Medulla oblongata (tissue), 1 donor: ENCODE data around the gene SGMS1.

Experiments
- DNase-seq: peaks from one replicate; pipeline ENCODE4 v3.0.0-alpha.2; 2015; ENCODE audit errors: extremely low spot score

SGMS1 gene

DNA sequence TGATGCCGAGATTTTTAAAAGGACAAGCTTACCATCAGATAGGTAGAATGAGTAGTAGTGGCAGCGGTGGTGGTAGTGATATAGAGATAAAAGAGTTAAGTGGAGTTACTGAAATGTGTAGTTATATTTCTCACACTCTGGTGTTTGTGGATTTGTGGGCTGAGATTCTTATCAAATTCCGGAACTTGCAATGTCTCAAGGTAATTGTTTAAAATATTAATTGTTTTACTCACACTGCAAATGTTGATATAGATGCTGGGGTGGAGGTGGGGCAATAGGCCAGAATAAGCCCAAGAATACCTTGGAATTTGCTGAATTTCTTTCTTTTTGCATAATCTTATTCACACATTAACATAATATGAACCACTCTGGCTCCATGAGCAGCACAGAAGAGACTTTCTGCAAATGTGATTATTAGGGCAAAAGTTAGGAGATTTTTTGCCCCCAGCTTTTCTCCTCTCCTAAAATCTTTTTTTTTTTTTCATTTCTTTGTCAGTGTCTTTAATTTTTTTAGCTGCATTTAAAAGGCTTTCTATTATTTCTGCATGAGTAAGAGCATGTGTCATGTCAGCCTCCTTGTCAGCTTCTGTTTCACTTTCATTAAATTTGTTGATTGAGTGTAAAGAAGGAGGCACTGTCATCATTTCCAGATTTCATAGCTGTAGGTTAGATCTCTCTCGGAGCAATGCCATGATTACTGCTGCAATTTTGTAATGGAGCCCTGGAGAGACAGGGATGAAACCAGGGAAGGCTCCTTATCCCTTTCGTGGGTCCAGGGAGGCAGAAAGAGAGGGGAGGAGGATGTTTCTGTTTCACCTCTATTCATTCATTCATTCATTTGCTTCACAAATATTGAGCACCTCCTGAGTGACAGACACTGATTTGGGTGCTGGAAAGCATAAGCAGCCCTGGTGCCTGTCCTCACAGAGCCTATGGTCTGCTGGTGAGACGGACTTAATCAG is 13.1 kb upstream of the SGMS1 start:
- no peak for DNase-seq

GRCh38 chr10:50635286-50635685 is 11.5 kb upstream of the SGMS1 start:
- no peak for DNase-seq

DNA sequence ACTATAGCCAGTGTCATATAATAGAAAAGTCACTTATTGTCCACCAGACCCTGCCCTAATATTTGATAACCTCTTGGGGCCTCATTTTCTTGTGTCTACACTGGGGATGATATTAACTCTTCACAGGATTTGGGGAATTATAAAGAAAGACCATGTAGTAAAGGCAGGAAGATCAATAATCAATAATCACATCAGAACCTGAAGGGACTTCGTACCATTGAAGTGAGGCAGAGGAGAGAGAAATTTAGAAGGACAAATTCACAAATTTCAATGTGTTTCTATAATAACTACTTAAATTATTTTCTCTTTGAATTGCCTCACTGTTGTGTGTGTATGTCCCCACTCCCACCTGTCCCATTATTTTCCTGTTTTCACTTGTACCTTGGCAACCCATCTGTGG is 10.7 kb upstream of the SGMS1 start:
- DNase-seq = no peak

DNA sequence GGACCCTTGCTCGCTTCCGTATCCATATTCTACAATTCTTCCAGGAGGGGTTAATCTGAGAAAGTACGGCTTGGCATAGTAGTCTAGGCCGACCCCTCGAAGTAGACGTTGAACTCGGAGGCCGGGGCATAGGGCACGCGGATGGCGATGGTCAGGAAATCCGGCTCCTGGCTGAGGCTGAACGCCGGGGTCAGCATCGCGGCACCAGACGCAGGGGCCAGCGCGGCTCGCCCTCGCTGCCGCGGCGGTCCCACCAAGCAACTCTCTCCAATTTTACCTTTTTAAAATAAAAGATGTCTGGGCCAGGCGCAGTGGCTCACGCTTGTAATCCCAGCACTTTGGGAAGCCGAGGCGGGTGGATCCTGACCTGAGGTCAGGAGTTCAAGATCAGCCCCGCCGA is 7.3 kb upstream of the SGMS1 start:
- DNase-seq = no peak

DNA sequence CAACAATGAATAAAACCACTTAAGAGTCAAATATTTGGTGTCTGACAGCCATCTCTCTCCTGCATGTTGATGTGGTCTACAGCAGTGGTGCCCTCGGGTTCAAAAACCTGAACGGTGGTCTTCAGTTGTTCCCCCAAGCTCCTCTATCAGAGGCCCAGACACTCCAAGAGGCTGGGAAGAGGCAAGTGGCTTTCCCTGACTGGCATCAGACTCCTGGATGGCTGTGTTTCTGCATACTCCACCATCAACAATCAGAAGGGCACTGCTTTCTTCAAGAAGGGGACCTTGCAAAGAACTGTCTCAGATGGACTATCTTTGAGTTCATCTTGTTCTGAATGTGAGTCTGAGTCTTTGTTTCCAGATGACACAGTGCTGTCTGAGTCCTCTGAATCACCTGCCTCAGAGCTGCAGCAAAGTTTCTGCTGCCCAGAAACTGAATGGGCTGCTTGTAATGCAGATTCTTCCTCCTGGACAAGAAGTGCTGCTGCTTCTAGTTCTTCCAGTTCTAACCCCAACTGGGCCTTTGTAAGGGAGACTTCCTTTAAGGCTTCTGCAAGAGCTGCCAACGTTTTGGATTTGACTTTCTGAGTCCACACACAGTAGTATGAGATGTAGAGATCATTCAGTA is 5.9 kb upstream of the SGMS1 start:
- DNase-seq = no peak

GRCh38 chr10:50627896-50628295 is 4.1 kb upstream of the SGMS1 start:
- DNase-seq = no peak

DNA sequence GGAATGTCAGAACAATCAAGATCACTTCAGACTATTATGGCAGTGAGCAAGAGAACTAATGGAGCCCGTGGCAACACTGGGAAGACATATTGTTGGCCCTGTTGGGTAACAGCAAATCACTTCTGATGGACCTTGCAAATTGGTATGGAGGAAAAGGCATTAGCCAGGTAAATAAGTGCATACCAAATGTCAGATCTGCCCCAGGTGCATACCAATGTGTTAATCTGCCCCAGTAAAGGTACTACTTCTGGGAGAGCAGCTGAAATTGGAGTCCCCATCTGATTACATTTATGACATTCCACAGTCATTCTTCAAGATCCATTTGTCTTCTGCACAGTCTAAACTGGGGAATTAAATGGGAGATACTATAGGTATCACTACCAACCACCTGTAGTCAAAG is 3.7 kb upstream of the SGMS1 start:
- DNase-seq = no peak

DNA sequence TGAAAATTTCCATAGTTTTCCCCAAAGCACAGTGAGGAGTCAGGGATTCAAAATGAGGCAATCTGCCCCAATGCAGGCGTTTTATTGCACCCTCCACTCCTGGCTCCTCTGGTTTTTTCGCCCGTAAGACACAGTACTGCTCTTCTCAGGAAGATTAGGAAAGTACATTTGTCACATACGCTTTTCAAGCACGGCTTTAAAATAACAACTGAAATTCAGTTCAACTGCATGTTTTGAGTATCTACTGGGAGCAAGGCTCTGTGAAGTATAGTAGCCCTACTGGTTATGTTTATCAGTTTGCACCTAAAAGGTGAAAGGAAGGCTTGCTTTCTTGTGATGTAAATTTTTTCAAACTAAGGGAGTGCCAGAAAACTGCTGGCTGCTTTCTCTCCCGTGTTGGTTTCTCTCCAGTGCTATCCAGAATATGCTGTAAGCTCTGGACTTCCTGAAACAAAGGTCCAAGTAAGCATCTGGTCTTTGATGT is 1.9 kb upstream of the SGMS1 start:
- DNase-seq = peak; percentile 42

DNA sequence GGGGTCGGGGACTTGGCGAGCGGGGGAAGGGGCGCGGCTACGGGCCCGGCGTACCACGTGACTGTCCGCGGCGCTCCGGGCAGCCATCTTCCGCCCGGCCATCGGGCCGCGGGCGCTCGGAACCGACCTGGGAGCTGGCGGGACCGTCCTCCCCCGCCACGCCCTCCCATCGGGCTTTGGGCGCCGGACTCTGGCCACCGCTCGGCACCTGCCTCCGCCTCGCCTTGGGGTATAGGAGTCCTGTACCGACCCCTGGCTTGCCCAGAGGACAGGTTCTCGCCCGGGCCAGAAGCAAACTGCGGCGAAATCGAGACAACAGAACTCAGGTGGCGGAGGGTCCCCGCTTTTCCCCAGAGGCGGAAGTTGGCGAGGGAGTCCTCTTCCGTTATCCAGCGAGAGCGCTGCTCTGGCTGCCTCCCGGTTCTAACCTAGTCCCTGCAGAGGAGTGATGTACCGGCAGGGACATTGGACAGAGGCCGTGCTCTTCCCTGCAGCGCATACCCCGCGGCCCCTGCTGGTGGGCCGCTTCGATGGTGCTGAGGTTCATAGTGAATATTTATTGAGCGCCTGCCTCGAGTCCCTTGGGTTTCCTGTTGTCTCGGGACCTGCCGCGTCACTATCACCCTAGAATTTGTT is 1.2 kb upstream of the SGMS1 start:
- DNase-seq = peak; percentile 88

DNA sequence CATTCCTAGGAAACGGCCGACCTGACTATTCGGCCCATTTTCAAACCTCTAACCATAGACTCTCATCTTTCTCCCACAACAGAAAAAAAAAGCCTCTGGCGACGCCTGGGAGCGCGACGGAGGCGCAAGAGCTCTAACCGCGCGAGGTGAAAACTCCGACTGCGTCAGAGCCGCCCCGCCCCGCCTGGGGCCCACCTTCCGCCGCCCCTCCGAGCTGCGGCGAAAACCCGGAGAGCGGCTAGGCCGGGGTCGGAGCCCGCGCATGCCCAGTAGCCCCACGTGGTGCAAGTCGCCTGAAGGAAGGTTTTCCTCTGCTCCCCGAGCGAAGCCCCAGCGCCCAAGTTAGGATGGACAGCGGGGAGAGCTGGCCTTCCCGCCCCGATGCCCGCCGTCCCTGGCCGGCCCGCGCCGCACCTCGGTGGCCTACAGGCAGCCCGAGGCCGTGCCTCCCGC is 683 bp upstream of the SGMS1 start:
- DNase-seq = peak; percentile 94

DNA sequence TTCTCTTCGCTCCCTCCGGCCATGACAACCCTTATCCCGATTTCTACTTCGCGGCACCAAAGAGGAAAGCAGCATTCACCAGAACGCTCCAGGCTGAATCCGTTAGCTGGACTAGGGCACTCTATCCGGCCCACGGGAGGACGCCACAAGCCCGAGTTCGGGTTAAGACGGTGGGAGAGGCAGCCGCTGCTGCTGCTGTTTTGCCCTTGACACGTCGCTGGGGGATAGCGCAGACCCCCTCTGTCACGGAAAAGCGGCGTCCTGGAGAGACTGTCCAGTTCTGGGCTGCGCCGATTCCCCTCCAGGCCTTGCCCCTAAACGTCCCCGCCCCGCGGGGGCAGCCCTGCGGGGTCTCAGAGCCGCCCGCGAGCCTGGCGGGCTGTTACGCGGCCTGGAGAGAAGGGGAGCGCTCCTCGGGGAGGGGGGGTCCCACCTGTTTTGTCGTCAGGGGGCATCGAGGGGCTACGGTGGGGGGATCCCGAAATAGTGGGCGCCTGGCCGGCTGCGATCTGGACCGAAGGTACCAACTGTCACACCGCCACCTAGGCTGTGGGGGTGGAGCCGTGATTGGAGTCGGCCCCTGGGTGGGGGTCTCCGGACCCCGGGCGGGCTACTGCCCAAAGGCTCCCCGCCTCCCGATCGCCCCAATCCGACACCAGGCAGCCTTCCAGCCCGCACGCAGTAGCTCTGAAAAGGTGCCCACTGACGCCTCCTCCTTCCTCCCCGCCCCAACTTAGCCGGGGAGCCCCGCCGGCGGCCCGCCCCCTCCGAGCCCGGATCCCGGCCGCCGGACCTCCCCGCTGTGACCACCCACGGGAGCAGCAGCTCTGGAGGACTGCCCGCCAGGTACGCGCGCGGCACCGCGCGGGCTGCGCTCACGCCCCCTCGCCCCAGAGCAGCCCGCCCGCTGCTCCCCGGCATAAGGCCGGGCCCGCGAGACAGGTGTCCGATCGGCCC is 772 bp downstream of the SGMS1 start:
- peak; percentile 66 for DNase-seq

DNA sequence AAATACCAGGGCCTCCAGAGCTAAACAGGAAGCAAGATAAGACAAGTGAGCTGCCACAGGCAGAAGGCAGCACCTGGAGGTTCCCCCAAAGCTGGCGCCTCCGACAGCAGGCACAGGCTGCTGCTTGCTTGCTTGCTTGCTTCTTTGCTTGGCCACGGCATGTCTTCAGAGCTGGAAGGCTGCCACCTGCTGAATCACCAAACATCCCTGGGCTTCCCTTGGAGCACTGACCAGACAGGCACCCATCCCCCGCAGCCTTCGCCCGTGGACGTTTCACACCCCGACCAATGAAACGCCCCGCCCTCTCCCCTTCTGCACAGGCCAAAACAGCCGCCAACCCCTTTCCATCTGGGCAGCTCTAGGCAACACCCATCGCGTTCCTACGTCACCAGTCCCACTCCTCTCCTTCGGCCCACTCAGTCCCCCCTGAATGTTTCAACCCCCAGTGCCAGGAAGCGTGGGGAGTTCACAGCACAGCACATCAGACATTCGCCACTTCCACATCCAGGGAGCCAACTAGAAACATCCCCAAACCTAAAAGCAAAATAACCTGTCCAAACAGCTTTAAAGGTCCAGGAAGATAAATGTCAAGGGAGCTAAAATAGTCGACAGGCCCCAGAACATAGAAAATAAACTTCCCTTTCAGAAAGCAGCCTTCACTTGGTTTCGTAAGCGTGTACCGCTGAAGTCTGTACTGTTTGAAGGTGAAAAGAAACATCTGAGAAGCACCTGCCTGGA is 1.6 kb downstream of the SGMS1 start:
- peak; percentile 96 for DNase-seq

DNA sequence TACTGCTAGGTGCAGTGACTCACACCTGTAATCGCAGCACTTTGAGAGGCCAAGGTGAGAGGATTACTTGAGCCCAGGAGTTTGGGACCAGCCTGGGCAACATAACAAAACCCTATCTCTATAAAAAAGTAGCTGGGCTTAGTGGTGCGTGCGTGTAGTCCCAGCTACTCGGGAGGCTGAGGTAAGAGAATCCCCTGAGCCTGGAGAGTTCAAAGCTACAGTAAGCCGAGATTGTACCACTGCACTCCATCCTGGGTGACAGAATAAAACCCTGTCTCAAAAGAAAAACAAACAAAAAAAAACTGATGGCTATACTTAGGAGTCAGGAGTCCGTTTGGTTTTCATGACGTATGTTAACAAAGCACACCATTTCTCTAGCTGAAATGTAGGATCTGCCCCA is 2.9 kb downstream of the SGMS1 start:
- no peak for DNase-seq

- DNase-seq = peak; percentile 58
Observed at GRCh38 chr10:50619882-50620281, 3.9 kb downstream of the SGMS1 start.

DNA sequence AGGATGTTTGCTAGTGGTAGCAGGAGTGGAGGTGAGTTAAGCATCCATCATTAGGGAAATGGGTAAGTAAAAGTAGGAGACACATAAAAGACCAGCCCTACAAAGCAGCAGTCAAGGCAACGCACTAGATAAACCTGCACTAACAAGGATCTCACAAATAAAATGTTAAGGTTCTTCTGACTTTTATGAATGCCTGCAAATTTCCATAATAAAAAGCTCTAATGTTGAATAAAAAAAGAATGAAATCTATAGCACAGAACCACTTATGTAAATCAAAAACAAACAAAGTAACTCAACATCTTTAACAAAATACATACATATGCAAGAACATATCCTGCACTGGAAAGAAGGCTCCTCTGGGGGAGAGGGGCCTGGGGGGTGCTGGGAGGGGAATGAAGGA is 4.6 kb downstream of the SGMS1 start:
- DNase-seq = no peak

- no peak for DNase-seq
Observed at GRCh38 chr10:50618624-50619023, 5.1 kb downstream of the SGMS1 start.

GRCh38 chr10:50615658-50616057 is 8.1 kb downstream of the SGMS1 start:
- no peak for DNase-seq

- no peak for DNase-seq
Observed at GRCh38 chr10:50614444-50615137, 9.2 kb downstream of the SGMS1 start.

DNA sequence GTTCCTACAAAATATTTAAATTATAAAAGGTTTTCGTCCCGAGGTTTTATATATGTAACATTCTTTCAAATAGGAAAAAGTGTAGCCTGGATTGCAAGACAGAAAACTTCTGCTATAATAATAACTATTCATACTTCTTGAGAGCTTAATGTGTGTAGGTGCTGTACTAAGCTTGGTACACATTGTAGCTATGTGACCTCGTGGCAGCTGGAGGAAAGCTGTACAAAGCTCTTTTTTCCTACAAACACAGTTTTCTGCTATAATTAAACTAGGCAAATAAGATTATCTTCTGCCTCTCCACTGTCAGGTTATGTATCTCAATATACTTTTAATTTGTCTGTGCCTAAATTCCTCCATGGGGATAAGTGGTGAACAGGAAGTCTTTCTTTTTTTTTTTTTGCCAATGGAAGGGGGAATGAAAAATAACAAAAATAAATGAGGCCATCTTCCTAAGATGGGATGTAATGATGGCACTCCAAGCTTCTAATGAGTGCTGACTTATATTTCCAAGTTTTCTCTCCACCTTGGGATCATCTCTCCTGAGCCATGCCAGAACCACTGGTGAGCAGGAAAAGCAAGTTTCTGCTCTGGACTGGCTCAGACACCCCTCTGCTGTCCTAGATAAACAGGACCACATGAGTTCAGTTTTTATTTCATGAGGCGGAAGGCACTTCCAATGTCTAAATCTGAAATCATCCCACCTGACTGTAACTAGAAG is 9.9 kb downstream of the SGMS1 start:
- DNase-seq = no peak
